H1 (cell line): ENCODE measurements around the gene ARF6. TPM values are rescaled to one million over a fixed set of nuclear protein-coding genes. Genes with fewer than 3 reads are reported as not detected.

ENCODE experiments used
- CTCF ChIA-PET: fragments of 300-600 bp; sonication (Branson Sonifier 250); formaldehyde crosslinking; loops from one replicate; lab custom pipeline; 2021; ENCODE audit not compliant: partially characterized antibody; lab: Charles Lee
- POLR2A ChIA-PET: fragments of 300-600 bp; sonication (Branson Sonifier 250); formaldehyde crosslinking; loops from one replicate; lab custom pipeline; 2021; ENCODE audit warnings: inconsistent platforms; ENCODE audit not compliant: partially characterized antibody; lab: Charles Lee
- DNase-seq, 2 experiments: peaks; one replicate each; pipeline versions ENCODE4 v3.0.0 to v3.0.0-alpha.2; 2010 to 2022; ENCODE audit warnings: low spot score in 2 of 2, low read depth in 1 of 2, mixed read lengths in 1 of 2
- FAIRE-seq: peaks from 2 replicates; lab custom pipeline; 2011; peaks lifted over from hg19 to GRCh38; lab: Jason Lieb, UNC
- H2AFZ ChIP-seq: 2 replicates; pipeline ENCODE4 v1.8.1; 2012; ENCODE audit warnings: low read length, inconsistent platforms
- H2AK5ac ChIP-seq: 2 replicates; pipeline ENCODE4 v1.6.1; 2013; ENCODE audit warnings: low read depth, low read length
- H2BK120ac ChIP-seq: replicated peaks from 2 replicates; pipeline ENCODE3; 2013; ENCODE audit warnings: low read depth, low read length, inconsistent platforms
- H2BK12ac ChIP-seq: 2 replicates; pipeline ENCODE4 v1.6.1; 2013; ENCODE audit warnings: low read depth, low read length
- H2BK15ac ChIP-seq: 2 replicates; pipeline ENCODE4 v1.6.1; 2013; ENCODE audit warnings: low read length
- H2BK20ac ChIP-seq: 2 replicates; pipeline ENCODE4 v1.6.1; 2013; ENCODE audit warnings: low read length
- H2BK5ac ChIP-seq: 2 replicates; pipeline ENCODE4 v1.6.1; 2013; ENCODE audit warnings: low read depth, low read length
- H3K14ac ChIP-seq: 2 replicates; pipeline ENCODE4 v1.6.1; 2013; ENCODE audit warnings: inconsistent platforms; ENCODE audit not compliant: insufficient read length
- H3K18ac ChIP-seq: 2 replicates; pipeline ENCODE4 v1.6.1; 2013; ENCODE audit warnings: low read length; ENCODE audit errors: extremely low read depth
- H3K23ac ChIP-seq: 2 replicates; pipeline ENCODE4 v1.6.1; 2013; ENCODE audit warnings: inconsistent platforms; ENCODE audit not compliant: insufficient read length
- H3K23me2 ChIP-seq: 2 replicates; pipeline ENCODE4 v1.6.1; 2013; ENCODE audit warnings: low read depth, low read length
- H3K27ac ChIP-seq: 2 replicates; pipeline ENCODE4 v1.6.1; 2011; ENCODE audit warnings: low read depth, low read length, inconsistent platforms
- H3K27me3 ChIP-seq, 4 experiments: replicated peaks in 1 of 4; 1 replicate in 1 of 4; 2 replicates in 3 of 4; pipeline versions ENCODE4 v1.6.1 to v1.8.1; 2011 to 2013; ENCODE audit warnings: low read length in 3 of 4, mild to moderate bottlenecking in 3 of 4, inconsistent platforms in 2 of 4, mixed read lengths in 2 of 4, moderate library complexity in 1 of 4; ENCODE audit not compliant: control insufficient read depth in 3 of 4, insufficient read depth in 3 of 4; ENCODE audit errors: extremely low read depth in 1 of 4
- H3K36me3 ChIP-seq, 4 experiments: 2 replicates each; pipeline versions ENCODE4 v1.6.1 to v1.8.1; 2011 to 2013; ENCODE audit warnings: mild to moderate bottlenecking in 4 of 4, low read length in 3 of 4, moderate library complexity in 2 of 4, control low read depth in 1 of 4, inconsistent platforms in 1 of 4; ENCODE audit not compliant: insufficient read depth in 4 of 4, control insufficient read depth in 2 of 4
- H3K4ac ChIP-seq: replicated peaks from 2 replicates; pipeline ENCODE3; 2013; ENCODE audit warnings: low read length, low read depth, mixed read lengths, inconsistent platforms; ENCODE audit not compliant: insufficient read length
- H3K4me1 ChIP-seq, 4 experiments: replicated peaks in 1 of 4; 1 replicate in 1 of 4; 2 replicates in 3 of 4; pipeline versions ENCODE4 v1.6.1 to v1.8.1; 2011 to 2013; ENCODE audit warnings: low read length in 3 of 4, inconsistent platforms in 2 of 4, mixed read lengths in 1 of 4; ENCODE audit not compliant: insufficient read depth in 4 of 4, control insufficient read depth in 3 of 4
- H3K4me2 ChIP-seq, 2 experiments: 2 replicates each; pipeline versions ENCODE4 v1.6.1 to v1.8.1; 2011 to 2013; ENCODE audit warnings: low read depth in 2 of 2, low read length in 2 of 2, control low read depth in 1 of 2, inconsistent platforms in 1 of 2, mild to moderate bottlenecking in 1 of 2; ENCODE audit not compliant: insufficient read depth in 1 of 2
- H3K4me3 ChIP-seq, 4 experiments: fragments of 200-600, 300-600 bp in 1 of 4; sonication (generic), shearing (Covaris generic), sonication (Bioruptor Twin) in 1 of 4; 2 replicates each; pipeline versions ENCODE4 v1.5.1 to v1.8.1; 2011 to 2016; ENCODE audit warnings: low read length in 4 of 4, low read depth in 3 of 4, control low read depth in 2 of 4, inconsistent platforms in 2 of 4, mild to moderate bottlenecking in 2 of 4, mixed read lengths in 1 of 4, moderate library complexity in 1 of 4; ENCODE audit not compliant: insufficient read depth in 2 of 4; ENCODE audit errors: extremely low read depth in 1 of 4
- H3K56ac ChIP-seq: replicated peaks from 2 replicates; pipeline ENCODE3; 2013; ENCODE audit warnings: low read depth, mild to moderate bottlenecking, mixed read lengths, low read length, inconsistent platforms; ENCODE audit not compliant: insufficient read length
- H3K79me1 ChIP-seq: 2 replicates; pipeline ENCODE4 v1.6.1; 2013; ENCODE audit warnings: low read depth, low read length, control low read depth
- H3K79me2 ChIP-seq, 2 experiments: 2 replicates each; pipeline versions ENCODE4 v1.6.1 to v1.8.1; 2012 to 2013; ENCODE audit warnings: low read length in 2 of 2, mild to moderate bottlenecking in 2 of 2, inconsistent platforms in 1 of 2; ENCODE audit not compliant: insufficient read depth in 2 of 2, control insufficient read depth in 1 of 2
- H3K9ac ChIP-seq, 4 experiments: replicated peaks in 1 of 4; 1 replicate in 1 of 4; 2 replicates in 3 of 4; pipeline versions ENCODE4 v1.6.1 to v1.8.1; 2011 to 2013; ENCODE audit warnings: low read depth in 3 of 4, low read length in 3 of 4, control low read depth in 2 of 4, mild to moderate bottlenecking in 2 of 4, moderate library complexity in 2 of 4, inconsistent platforms in 1 of 4; ENCODE audit errors: extremely low read depth in 1 of 4
- H3K9me3 ChIP-seq, 2 experiments: 2 replicates each; pipeline versions ENCODE4 v1.6.1 to v1.8.1; 2012 to 2013; ENCODE audit warnings: mild to moderate bottlenecking in 2 of 2, moderate library complexity in 2 of 2, control low read depth in 1 of 2, inconsistent platforms in 1 of 2, low read depth in 1 of 2, low read length in 1 of 2, mixed read lengths in 1 of 2; ENCODE audit not compliant: insufficient read depth in 2 of 2
- H4K20me1 ChIP-seq, 2 experiments: replicated peaks in 1 of 2; 2 replicates each; pipeline versions ENCODE3 to v1.8.1; 2011 to 2013; ENCODE audit warnings: inconsistent platforms in 2 of 2, low read length in 2 of 2, mild to moderate bottlenecking in 1 of 2; ENCODE audit not compliant: insufficient read depth in 2 of 2, control insufficient read depth in 1 of 2
- H4K5ac ChIP-seq: 2 replicates; pipeline ENCODE4 v1.6.1; 2013; ENCODE audit warnings: low read length, low read depth, mixed read lengths, inconsistent platforms; ENCODE audit not compliant: insufficient read length
- H4K8ac ChIP-seq: 2 replicates; pipeline ENCODE4 v1.8.0; 2013; ENCODE audit warnings: mild to moderate bottlenecking, moderate library complexity, low read length, inconsistent platforms; ENCODE audit not compliant: insufficient read depth; ENCODE audit errors: extremely low read depth
- H4K91ac ChIP-seq: replicated peaks from 2 replicates; pipeline ENCODE3; 2013; ENCODE audit warnings: low read length, mixed read lengths, inconsistent platforms; ENCODE audit not compliant: insufficient read length
- CHD2 ChIP-seq: IDR thresholded peaks from 2 replicates; pipeline ENCODE4 v1.6.1; 2012; ENCODE audit warnings: low read length, improper control_type of control experiment
- CREB1 ChIP-seq: IDR thresholded peaks from 2 replicates; pipeline ENCODE4 v1.6.1; 2012; ENCODE audit warnings: inconsistent platforms
- HDAC2 ChIP-seq, 2 experiments: fragments of 300-600 bp in 1 of 2; sonication (generic) in 1 of 2; IDR thresholded peaks; 2 replicates each; pipeline ENCODE4 v1.6.1; 2011 to 2012; ENCODE audit warnings: low read depth in 2 of 2, low read length in 2 of 2, mild to moderate bottlenecking in 2 of 2, moderate library complexity in 2 of 2, borderline replicate concordance in 1 of 2, inconsistent platforms in 1 of 2
- JUN ChIP-seq: IDR thresholded peaks from 2 replicates; pipeline ENCODE4 v1.6.1; 2011; ENCODE audit warnings: low read depth, mild to moderate bottlenecking, improper control_type of control experiment, low read length
- JUND ChIP-seq: IDR thresholded peaks from 2 replicates; pipeline ENCODE4 v1.6.1; 2011; ENCODE audit warnings: mild to moderate bottlenecking, improper control_type of control experiment, low read length
- polyA plus RNA-seq, 7 experiments: library from polyadenylated mRNA; depleted of rRNA in 3 of 7; stranded (reverse) in 5 of 7; unstranded in 2 of 7; fragments of >200 nt in 5 of 7; fragments of 200-250 nt in 2 of 7; gene quantifications; 1 replicate in 5 of 7; 2 replicates in 1 of 7; 4 replicates in 1 of 7; pipeline versions ENCODE4 v1.2.1 to v1.2.3, GENCODE V29; 2011 to 2013; ENCODE audit warnings: missing spikeins in 2 of 7, mixed read lengths in 2 of 7
- total RNA-seq: library from RNA; stranded (reverse); fragmentation: NEBNext Ultra II Directional; extraction: Animal tissue kit (Norgen Biotek cat#: 25700); gene quantifications from 2 replicates; pipeline ENCODE4 v1.2.1, GENCODE V29; 2021
- TF ChIP-seq, protein P1 (sequence below): IDR thresholded peaks from 2 replicates; pipeline ENCODE4 v1.6.1; 2011; ENCODE audit warnings: low read length, improper control_type of control experiment

The ARF6 gene
- total and polyA plus RNA-seq, 2 of the 8 experiments (the other 6 are each of a cell fraction or from before 2014, with no cell fraction given): 17.2 to 56.7 TPM

DNA sequence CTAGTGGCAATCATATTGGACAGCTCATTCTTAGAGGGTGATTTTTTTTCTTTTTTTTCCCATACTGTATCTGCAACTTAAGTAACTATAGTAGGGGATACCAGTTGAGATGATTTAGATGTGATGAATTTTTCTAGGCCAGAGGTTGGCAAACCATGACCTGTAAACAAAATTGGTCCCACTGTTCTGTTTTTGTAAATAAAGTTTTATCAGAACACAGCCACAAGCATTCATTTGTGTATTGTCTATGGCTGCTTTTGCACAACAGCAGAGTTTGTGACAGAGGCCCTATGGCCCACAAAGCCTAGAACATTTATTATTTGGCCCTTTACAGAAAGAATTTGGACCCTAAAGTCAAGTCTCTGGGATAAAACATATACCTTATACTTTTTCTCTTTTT is 11.4 kb downstream of the ARF6 start:
- CTCF ChIA-PET: interaction anchor here (0.8 to 0.9 kb wide), 2 partner anchors 12 to 48 kb away, joined by 3 read pairs; no protein-coding TSS in a partner anchor
- H2BK120ac ChIP-seq: no peak overlapping the region
- no peak overlapping the region for H3K14ac ChIP-seq
- H3K27ac ChIP-seq: no peak overlapping the region
- no peaks in the 10 kb centered on the region for H3K27me3 ChIP-seq
- H3K18ac ChIP-seq: no peak overlapping the region
- no peak for FAIRE-seq
- TF ChIP-seq, protein P1, sequence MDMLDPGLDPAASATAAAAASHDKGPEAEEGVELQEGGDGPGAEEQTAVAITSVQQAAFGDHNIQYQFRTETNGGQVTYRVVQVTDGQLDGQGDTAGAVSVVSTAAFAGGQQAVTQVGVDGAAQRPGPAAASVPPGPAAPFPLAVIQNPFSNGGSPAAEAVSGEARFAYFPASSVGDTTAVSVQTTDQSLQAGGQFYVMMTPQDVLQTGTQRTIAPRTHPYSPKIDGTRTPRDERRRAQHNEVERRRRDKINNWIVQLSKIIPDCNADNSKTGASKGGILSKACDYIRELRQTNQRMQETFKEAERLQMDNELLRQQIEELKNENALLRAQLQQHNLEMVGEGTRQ: no peak
- TF ChIP-seq CHD2 (no peak), HDAC2 (IDR thresholded peaks at IDR 0.05; ENCODE audit: borderline replicate concordance in 1 of 2, low read depth in 2 of 2, low read length in 2 of 2) (no peak), CREB1 (no peak), JUN (no peak), JUND (no peak)
- TF ChIP-seq, all 59 proteins: peak for 0
- Histone ChIP-seq H3K79me2 (no peaks in the 10 kb centered on the region), H4K91ac (no peak overlapping the region), H2AFZ (no peak overlapping the region), H4K20me1 (no peaks in the 10 kb centered on the region), H4K5ac (no peak overlapping the region), H3K4ac (no peak overlapping the region), H3K4me1 (no peaks in the 10 kb centered on the region), H3K4me2 (no peak overlapping the region), H4K8ac (no peak overlapping the region), H3K23me2 (no peaks in the 10 kb centered on the region), H3K36me3 (no peaks in the 10 kb centered on the region), H3K56ac (no peak overlapping the region), H3K79me1 (no peaks in the 10 kb centered on the region), H2BK20ac (no peak overlapping the region), H2AK5ac (no peak overlapping the region), H3K23ac (no peak overlapping the region), H2BK5ac (no peak overlapping the region), H2BK12ac (no peak overlapping the region), H3K9ac (no peak overlapping the region), H3K9me3 (no peaks in the 10 kb centered on the region), H2BK15ac (no peak overlapping the region), H3K4me3 (no peak overlapping the region)
- POLR2A ChIA-PET: no interaction called here
- DNase-seq: no peak
